HG03558 (cell line): Measurements from ENCODE around the gene SNX19.

Source experiments
- ATAC-seq: cut with Tn5 transposase; IDR thresholded peaks from one replicate; pipeline ENCODE4 v1.9.1; 2021; ENCODE audit warnings: moderate number of reproducible peaks; ENCODE audit not compliant: unreplicated experiment; ENCODE audit errors: extremely low read depth

SNX19 gene

DNA sequence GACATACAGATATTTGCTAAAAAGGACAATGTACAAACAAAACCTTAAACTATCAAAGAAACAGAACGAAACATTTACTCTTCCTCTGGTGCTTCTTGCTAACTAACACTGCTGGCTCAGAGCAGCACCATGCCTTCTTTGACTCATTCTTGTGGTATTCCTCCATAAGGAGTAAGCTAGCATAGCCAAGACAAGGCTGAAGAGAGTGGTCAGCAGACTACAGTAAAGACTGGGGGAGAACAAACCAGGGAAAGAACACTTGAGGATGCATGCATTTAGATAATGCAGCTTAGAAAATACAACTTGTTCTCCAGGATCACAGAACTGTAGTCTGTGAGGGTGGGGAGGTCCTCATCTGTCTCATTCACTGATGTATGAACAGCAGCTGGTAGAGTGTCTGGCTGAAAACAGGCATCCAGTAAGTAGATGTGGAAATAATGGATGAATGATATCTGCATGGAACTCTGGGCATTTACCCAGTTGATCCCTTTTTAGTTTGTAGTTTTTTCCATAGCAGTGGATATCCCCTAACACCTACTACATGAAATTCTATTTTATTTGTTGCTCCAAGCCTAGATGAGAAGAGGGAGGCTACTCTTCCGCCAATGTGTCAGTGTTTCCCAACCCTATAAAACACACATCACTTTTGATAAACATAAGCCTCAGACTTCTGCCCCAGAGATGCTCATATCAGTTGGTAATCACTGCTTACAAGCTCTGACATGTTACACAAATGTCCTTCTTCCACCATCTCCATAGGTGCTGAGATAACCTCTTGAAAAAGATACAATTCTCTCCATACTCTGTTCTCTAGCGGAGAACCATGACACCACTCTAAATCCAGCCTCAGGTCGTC lies 7.3 kb downstream of the SNX19 start:
- no peak for ATAC-seq

DNA sequence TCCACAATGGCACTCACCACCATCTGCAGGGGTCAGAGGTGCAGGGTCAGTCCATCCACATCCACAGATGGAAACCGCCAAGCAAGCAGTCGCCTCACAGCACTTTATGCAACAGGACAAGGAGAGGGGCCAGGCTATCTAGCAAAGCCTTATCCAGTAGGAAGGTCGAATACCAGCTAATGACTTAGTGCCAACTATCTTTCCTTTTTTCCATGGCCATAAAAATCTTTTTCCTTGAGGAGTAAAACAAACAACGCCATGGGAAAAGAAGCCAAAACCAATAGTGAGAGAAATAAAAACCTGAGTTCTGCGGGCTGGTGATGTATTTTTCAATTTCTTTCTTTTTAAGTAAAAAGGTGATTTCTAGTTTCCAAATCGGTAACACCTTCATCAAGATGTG lies 8.2 kb downstream of the SNX19 start:
- no peak for ATAC-seq

GRCh38 chr11:130907229-130907628 lies 9.1 kb downstream of the SNX19 start:
- ATAC-seq: no peak

GRCh38 chr11:130906616-130907015 lies 9.7 kb downstream of the SNX19 start:
- no peak for ATAC-seq

GRCh38 chr11:130905512-130905911 lies 10.8 kb downstream of the SNX19 start:
- ATAC-seq: no peak

- ATAC-seq: no peak
Observed at GRCh38 chr11:130904380-130904779, 11.9 kb downstream of the SNX19 start.

- no peak for ATAC-seq
Observed at GRCh38 chr11:130902380-130902779, 13.9 kb downstream of the SNX19 start.

- no peak for ATAC-seq
Observed at GRCh38 chr11:130899106-130899505, 17.2 kb downstream of the SNX19 start.

GRCh38 chr11:130897262-130898182 lies 18.8 kb downstream of the SNX19 start:
- ATAC-seq: no peak

GRCh38 chr11:130894322-130895025 lies 21.8 kb downstream of the SNX19 start:
- ATAC-seq: peak; percentile 68

- ATAC-seq: no peak
Observed at GRCh38 chr11:130892861-130893260, 23.4 kb downstream of the SNX19 start.

- no peak for ATAC-seq
Observed at GRCh38 chr11:130891326-130891725, 25.0 kb downstream of the SNX19 start.

DNA sequence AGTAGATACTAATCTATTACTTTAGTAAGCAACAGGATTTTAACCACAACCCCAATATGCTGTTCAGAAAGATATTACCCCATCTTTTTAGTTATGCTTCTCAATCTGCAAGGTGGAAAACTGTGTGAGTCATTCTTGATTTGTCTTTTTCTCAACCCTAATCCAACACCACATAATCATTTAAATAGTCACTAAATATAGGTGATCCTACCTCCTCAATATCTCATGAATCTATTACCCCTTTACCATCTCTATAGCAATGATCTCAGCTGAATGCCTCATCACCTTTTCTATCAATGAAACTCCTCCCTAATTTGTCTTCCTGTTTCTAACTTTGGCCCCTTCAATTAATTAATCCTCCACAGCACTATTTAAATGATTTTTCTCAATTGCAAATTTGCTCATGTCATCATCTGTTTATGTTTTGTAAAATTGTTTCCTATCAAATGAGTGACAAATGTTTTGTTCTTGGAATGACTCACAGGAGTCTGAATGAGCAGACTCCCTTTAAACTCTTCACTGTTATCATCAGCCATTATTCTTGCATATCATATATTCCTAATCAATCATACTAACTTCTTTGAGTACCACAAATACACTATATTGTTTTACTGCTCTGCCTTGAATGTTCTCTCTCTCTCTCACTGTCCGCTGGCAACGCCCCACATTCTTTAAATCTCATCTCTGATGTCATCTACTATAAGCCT lies 26.1 kb downstream of the SNX19 start:
- ATAC-seq: no peak

GRCh38 chr11:130888790-130889189 lies 27.5 kb downstream of the SNX19 start:
- ATAC-seq: no peak

DNA sequence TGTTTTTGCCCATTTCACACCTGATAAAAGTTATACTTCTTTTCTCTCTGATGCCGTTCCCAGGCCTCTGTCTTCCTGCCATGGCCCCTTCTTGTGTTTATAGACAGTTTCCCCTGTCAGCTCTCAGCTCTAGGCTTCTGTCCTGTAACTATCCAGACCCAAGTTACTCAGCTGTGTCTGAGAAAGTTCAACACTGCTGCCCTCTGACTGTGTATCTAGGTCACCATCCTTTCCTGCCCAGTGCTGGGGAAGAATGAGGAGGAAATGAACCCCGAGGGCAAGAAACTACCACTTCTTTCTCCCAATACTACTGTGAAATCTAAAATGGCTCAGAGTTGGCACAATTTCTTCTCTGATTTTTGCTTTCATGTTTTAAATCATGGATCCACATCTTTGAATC lies 29.6 kb downstream of the SNX19 start:
- ATAC-seq: no peak

GRCh38 chr11:130882138-130882551 lies 34.1 kb downstream of the SNX19 start:
- no peak for ATAC-seq

DNA sequence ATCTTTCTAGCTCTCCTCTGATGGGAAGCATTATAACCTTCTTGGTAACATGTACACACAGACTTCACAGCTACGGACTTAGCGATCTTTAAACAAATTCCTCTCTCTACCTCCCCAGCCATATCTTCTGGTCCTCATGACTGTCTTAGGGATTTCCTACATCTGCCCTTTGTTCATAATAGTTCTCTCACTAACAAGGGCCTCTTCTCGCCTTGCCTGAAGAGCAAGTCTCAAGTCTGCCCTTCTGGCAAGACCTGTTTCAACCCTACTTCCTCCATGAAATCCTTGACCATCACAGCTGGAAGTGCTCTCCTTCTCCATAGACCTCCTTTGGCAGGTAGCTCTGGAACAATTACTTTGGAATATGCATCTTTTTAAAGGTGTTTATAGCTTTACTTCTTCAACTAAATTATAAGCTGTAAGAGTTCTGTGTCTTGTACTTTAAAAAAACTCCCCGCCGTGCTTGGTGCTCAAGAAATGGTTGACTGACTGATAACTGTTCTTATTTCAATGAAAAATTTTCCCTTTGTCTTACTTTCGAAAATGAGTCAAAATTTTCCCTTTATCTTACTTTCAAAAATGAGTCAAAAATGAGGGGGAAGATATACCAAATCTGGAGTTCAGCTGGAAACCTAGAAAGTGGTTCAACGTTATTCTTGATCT lies 34.7 kb downstream of the SNX19 start:
- no peak for ATAC-seq

DNA sequence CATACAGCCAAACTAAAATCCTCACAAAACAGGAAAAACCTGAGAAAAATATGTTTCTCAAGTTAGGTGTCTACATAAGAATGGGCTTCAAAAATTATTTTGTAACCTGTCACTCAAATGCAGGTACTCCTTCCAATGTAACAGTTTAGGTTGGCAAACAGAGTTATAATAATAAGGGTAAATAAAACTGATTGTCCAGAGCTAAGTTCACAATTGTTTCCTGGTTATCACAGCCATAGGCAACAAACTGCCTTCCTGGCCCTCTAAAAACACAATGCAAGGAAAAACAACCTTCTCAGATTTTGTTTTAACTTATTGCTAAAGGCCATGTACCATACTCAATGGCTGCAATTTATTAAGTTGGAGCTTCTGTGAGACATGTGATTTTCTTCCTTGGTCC lies 36.4 kb downstream of the SNX19 start:
- ATAC-seq: no peak
